DND-41 (cell line): Measurements from ENCODE around the gene PGAM2.
"Not testable (repeated sequence)": the region's sequence is repeated elsewhere in the genome, so short reads cannot be mapped to it uniquely, and the experiment has no call there.

Experiments
- EZH2 ChIP-seq: IDR thresholded peaks from 3 replicates; pipeline ENCODE4 v1.6.1; 2012; ENCODE audit warnings: borderline replicate concordance, low read depth, mild to moderate bottlenecking, moderate library complexity, low read length, inconsistent platforms; ENCODE audit not compliant: severe bottlenecking
- TF ChIP-seq, protein P1 (sequence below): IDR thresholded peaks from 2 replicates; pipeline ENCODE4 v1.5.1; 2012; ENCODE audit warnings: borderline replicate concordance, low read length, moderate library complexity, mild to moderate bottlenecking; ENCODE audit not compliant: poor library complexity, severe bottlenecking; ENCODE audit errors: extremely low read depth

DNA sequence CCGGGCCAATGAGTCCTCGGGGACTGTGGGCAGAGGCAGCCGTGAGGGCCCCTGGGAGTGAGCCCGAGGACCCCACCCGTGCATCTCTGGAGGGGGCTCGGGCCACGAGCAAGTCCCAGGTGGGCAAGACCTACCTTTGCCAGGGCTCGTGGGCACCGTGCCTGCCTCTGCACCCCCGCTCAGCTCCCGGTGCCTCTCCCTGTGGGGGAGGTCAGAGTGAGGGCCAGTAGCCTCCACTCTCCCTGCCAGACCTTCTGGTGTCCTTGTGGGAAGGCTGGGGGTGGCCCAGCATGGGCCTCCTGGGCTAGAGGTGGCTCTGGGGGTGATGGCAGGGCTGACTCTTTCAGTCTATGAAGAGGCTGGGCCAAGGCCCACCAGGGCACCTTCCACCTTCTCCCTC is 35.9 kb downstream of the PGAM2 start:
- TF ChIP-seq, protein P1, sequence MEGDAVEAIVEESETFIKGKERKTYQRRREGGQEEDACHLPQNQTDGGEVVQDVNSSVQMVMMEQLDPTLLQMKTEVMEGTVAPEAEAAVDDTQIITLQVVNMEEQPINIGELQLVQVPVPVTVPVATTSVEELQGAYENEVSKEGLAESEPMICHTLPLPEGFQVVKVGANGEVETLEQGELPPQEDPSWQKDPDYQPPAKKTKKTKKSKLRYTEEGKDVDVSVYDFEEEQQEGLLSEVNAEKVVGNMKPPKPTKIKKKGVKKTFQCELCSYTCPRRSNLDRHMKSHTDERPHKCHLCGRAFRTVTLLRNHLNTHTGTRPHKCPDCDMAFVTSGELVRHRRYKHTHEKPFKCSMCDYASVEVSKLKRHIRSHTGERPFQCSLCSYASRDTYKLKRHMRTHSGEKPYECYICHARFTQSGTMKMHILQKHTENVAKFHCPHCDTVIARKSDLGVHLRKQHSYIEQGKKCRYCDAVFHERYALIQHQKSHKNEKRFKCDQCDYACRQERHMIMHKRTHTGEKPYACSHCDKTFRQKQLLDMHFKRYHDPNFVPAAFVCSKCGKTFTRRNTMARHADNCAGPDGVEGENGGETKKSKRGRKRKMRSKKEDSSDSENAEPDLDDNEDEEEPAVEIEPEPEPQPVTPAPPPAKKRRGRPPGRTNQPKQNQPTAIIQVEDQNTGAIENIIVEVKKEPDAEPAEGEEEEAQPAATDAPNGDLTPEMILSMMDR, result not testable (repeated sequence)
- not testable (repeated sequence) for TF ChIP-seq EZH2
